Hippocampal formation (tissue), 2 donors: ENCODE measurements around the gene ERRFI1.
A peak's percentile ranks its signal among the peaks of the same experiment; 100 is the strongest.

Experiments
- DNase-seq, 2 donors: peaks; one replicate each; lab custom pipeline; 2025; lab: John Stamatoyannopoulos, UW

ERRFI1 gene

GRCh38 chr1:8043621-8044020 is 17.5 kb upstream of the ERRFI1 start:
- DNase-seq: no peak

- no peak for DNase-seq
These were observed 16.0 kb upstream of the ERRFI1 start for GRCh38 chr1:8042134-8042533.

GRCh38 chr1:8040586-8040985 is 14.5 kb upstream of the ERRFI1 start:
- no peak for DNase-seq

GRCh38 chr1:8039071-8039470 is 13.0 kb upstream of the ERRFI1 start:
- DNase-seq: no peak

GRCh38 chr1:8035289-8035688 is 9.2 kb upstream of the ERRFI1 start:
- no peak for DNase-seq

GRCh38 chr1:8033322-8033721 is 7.2 kb upstream of the ERRFI1 start:
- DNase-seq: no peak

- no peak for DNase-seq
These were observed 6.3 kb upstream of the ERRFI1 start for GRCh38 chr1:8032366-8032910.

GRCh38 chr1:8031176-8031785 is 5.2 kb upstream of the ERRFI1 start:
- peak in 1 of 2 donors; percentile 71 for DNase-seq

GRCh38 chr1:8028571-8028910 is 2.4 kb upstream of the ERRFI1 start:
- no peak for DNase-seq

GRCh38 chr1:8027748-8028570 is 1.9 kb upstream of the ERRFI1 start:
- DNase-seq: no peak

GRCh38 chr1:8026976-8027747 is 1.1 kb upstream of the ERRFI1 start:
- no peak for DNase-seq

GRCh38 chr1:8025671-8026144 is 401 bp downstream of the ERRFI1 start:
- no peak for DNase-seq

- DNase-seq: no peak
These were observed 943 bp downstream of the ERRFI1 start for GRCh38 chr1:8025061-8025670.

- no peak for DNase-seq
These were observed 1.8 kb downstream of the ERRFI1 start for GRCh38 chr1:8024329-8024728.

- no peak for DNase-seq
These were observed 2.2 kb downstream of the ERRFI1 start for GRCh38 chr1:8023995-8024313.

GRCh38 chr1:8023287-8023994 is 2.7 kb downstream of the ERRFI1 start:
- no peak for DNase-seq

- no peak for DNase-seq
These were observed 3.5 kb downstream of the ERRFI1 start for GRCh38 chr1:8022395-8023286.

- no peak for DNase-seq
These were observed 4.3 kb downstream of the ERRFI1 start for GRCh38 chr1:8021676-8022266.

GRCh38 chr1:8020032-8020431 is 6.1 kb downstream of the ERRFI1 start:
- DNase-seq: no peak

GRCh38 chr1:8019229-8019620 is 6.9 kb downstream of the ERRFI1 start:
- no peak for DNase-seq
